GM23248 (cell line): ENCODE data around the gene AFTPH.

Experiments used
- EZH2 ChIP-seq: fragments of 200-600 bp; sonication (generic); IDR thresholded peaks from 2 replicates; pipeline ENCODE4 v1.6.1; 2018; ENCODE audit warnings: antibody characterized with exemption, mild to moderate bottlenecking; ENCODE audit not compliant: insufficient read depth, poor library complexity, severe bottlenecking
- EZH2phosphoT487 ChIP-seq: fragments of 200-600 bp; sonication (generic); IDR thresholded peaks from 2 replicates; pipeline ENCODE4 v1.6.1; 2018; ENCODE audit warnings: antibody characterized with exemption, moderate library complexity, mild to moderate bottlenecking, low read depth; ENCODE audit not compliant: insufficient read depth

DNA sequence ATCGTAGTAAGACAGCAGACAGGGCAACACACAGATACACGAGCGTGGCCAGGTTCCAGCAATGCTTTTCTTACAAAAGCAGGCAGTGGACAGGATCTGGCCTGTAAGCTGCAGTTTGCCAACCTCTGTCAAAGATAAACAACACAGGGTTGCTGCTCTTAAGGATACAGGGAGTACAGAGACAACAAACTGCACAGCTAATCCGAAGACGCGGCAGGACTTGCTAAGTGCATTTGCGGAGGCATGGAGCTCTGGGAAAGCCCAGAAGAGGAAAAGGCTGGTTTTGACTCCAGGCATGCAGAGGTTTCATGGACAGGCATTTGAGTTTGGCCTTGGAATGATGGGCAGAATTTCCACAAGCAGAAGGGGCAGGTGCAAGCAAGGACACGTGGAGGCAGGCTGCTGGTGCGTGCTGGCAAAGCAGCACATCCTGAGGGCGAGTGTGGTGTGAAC lies 105.2 kb downstream of the AFTPH start:
- TF ChIP-seq EZH2 (no peak), EZH2phosphoT487 (no peak)
